Skin of body (tissue), 2 donors: ENCODE results near the gene PDCD1LG2. TPM values are rescaled to one million over a fixed set of nuclear protein-coding genes. Genes with fewer than 3 reads are reported as not detected.

Experiments used
- DNase-seq: peaks from one replicate; lab custom pipeline; 2025; lab: John Stamatoyannopoulos, UW
- total RNA-seq: library from RNA; depleted of rRNA; stranded (reverse); fragments of >200 nt; gene quantifications from one replicate; pipeline ENCODE4 v1.2.3, GENCODE V29; 2014

Gene PDCD1LG2
- total RNA-seq, 1 donor from 2014 or later: 1.5 TPM

DNA sequence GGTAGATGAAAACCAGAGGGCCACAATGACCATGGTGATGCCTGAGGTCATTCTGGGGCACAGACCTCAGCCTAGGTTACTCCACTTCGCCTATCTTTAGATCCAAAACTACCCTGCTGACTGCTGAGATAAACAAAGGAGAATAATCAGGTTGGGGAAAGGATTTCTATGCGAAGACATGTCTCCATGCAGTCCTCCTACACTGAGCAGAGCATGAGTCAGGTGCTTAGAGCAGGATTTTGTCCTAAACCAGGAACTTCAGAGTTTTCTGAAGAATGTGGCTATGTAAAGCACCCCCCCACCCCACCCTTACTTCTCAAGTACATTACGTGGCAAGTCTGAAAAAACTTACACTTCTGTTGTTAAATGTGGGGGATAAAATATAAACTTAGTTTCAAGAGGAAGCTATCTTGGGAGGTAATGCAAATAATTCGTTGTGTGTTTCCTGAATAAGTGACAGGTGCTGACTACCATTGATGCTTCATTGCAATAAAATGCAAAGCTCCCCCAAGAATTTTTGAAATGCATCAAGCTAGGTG, 19.4 kb downstream of the PDCD1LG2 start:
- DNase-seq: no peak

GRCh38 chr9:5531101-5531882, 21.0 kb downstream of the PDCD1LG2 start:
- no peak for DNase-seq

DNA sequence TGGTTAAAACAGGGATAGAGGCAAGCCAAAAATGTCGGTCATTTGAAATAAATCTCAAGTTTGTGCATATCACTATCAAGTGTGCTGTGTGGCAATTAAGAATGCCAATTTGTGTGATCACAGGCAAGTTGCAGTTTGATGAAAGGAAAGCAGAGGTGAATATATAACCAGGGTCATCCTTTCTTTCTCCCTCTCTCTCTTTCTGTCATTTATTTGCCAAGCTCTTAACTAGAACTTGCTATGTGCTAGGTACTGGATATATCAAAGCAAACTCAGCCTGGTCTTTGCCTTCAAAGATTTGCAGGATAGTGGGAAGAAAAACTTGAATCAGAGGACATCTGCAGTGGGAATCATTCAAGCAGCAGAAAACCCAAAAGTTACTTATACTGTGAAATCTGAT, 22.0 kb downstream of the PDCD1LG2 start:
- DNase-seq: no peak

- DNase-seq: no peak
Observed at GRCh38 chr9:5532790-5533189, 22.5 kb downstream of the PDCD1LG2 start.

- no peak for DNase-seq
Observed at GRCh38 chr9:5536684-5537083, 26.4 kb downstream of the PDCD1LG2 start.

- no peak for DNase-seq
Observed at GRCh38 chr9:5543875-5544702, 33.8 kb downstream of the PDCD1LG2 start.

GRCh38 chr9:5549658-5550650, 39.6 kb downstream of the PDCD1LG2 start:
- DNase-seq: no peak

- no peak for DNase-seq
Observed at GRCh38 chr9:5551368-5552150, 41.2 kb downstream of the PDCD1LG2 start.

GRCh38 chr9:5552301-5552700, 42.0 kb downstream of the PDCD1LG2 start:
- DNase-seq: no peak

GRCh38 chr9:5553211-5553610, 42.9 kb downstream of the PDCD1LG2 start:
- DNase-seq: no peak

GRCh38 chr9:5554254-5554653, 43.9 kb downstream of the PDCD1LG2 start:
- no peak for DNase-seq

DNA sequence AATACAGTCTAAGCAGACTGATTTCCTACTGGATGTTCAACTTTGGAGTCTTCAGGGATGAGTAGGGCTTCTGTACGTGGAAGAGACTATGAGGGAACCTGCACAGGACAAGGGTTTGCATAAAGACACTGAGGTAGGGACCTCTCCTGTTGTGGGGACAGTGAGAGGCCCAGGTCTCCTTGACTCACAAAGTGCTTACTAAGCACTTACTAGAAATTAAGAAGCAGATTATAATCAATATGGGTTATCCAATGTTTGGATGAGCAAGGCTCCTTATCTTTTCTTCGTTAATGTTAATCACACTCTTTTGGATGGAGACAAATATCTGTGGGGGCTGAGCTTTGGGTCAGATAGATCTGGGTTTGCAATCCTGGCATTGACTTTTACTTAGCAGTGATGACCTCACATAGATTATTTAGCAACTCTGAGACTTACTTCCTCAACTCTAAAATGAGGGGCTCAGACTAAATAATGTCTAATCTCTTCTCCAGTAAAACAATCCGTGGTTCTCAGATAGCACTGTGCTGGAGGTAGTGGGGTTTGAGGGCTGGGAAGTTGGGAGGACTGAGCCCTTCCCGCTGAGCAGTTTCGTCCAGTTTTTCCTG, 45.9 kb downstream of the PDCD1LG2 start:
- DNase-seq: no peak

GRCh38 chr9:5557606-5558587, 47.6 kb downstream of the PDCD1LG2 start:
- peak; percentile 69 for DNase-seq

DNA sequence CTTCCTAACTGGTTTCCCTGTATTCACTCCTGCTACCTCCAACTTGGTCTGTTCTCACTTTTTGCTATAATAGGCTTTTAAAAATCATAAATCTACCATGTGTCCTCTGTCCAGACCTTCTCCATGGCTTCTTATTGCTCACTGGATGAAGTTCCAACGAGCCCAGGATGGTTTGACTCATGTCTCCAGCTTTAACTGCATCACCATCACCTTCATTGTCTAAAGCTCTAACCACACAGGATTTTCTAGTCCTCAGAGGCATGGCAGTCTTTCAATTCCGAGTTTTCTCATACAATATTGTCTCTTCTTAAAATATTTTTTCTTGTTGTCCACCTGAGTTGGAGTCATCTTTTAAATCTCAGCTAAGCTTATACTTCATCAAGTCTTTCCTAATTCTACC, 49.3 kb downstream of the PDCD1LG2 start:
- DNase-seq: no peak

GRCh38 chr9:5560443-5561100, 50.2 kb downstream of the PDCD1LG2 start:
- no peak for DNase-seq

- DNase-seq: no peak
Observed at GRCh38 chr9:5561828-5562488, 51.6 kb downstream of the PDCD1LG2 start.

DNA sequence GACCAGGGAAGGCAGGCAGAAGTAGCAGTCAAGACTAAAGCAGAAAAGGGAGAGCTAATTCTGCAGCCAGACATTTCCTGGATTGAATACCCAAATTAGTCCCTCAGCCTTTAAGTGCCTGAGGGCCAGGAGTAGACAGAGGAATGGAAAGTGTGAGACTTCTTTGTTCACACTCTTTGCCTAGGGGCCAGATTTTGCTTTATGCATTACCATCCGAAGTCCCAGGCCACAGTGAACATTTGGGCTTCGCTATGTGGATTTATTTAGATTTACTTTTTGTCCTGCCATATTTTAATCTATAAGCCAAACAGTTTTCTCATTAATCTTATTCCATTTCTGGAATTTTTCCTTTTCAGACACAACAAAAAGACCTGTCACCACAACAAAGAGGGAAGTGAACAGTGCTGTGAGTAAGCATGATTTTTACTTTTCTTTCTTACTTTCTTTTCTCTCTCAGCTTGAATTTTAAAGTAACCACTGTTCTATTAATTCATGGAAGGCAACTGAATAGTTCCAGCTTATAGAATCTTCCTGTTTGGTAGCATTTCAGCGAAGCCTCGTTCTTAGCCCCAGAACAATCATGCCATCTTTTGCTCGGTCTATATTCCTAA, 52.6 kb downstream of the PDCD1LG2 start:
- no peak for DNase-seq
